Activated naive CD8-positive, alpha-beta T cell treated with anti-CD3 and anti-CD28 coated beads, Interleukin-2, amount 50 U/mL, for 24 hours (primary cell): ENCODE results near the gene XRCC3.

Source experiments
- ATAC-seq: fragments of 150-1000 bp; cut with Tn5 transposase; one replicate; pipeline ENCODE4 v1.10.0; 2021
- DNase-seq: peaks from one replicate; pipeline ENCODE4 v3.0.0; 2021
- H3K27ac Mint-ChIP-seq: one replicate; pipeline ENCODE4 v1.8.0; 2021; ENCODE audit warnings: mild to moderate bottlenecking, mixed read lengths
- H3K27me3 Mint-ChIP-seq: one replicate; pipeline ENCODE4 v1.8.0; 2021; ENCODE audit warnings: mixed read lengths
- H3K36me3 Mint-ChIP-seq: one replicate; pipeline ENCODE4 v1.8.0; 2021; ENCODE audit warnings: low read depth, mixed read lengths
- H3K4me1 Mint-ChIP-seq: one replicate; pipeline ENCODE4 v1.8.0; 2021; ENCODE audit warnings: mixed read lengths
- H3K4me3 Mint-ChIP-seq: one replicate; pipeline ENCODE4 v1.8.0; 2021; ENCODE audit warnings: mild to moderate bottlenecking, moderate library complexity, mixed read lengths
- H3K9me3 Mint-ChIP-seq: one replicate; pipeline ENCODE4 v1.8.0; 2021; ENCODE audit warnings: mixed read lengths

XRCC3 gene

GRCh38 chr14:103650213-103650612 lies 65.0 kb downstream of the XRCC3 start:
- DNase-seq = no peak
- H3K27me3 Mint-ChIP-seq = no peaks in the 10 kb centered on the region
- peaks cover 6% of the 10 kb centered on the region for H3K36me3 Mint-ChIP-seq
- ATAC-seq = no peak
- no peak overlapping the region for H3K27ac Mint-ChIP-seq
- peaks cover 2% of the 10 kb centered on the region for H3K4me1 Mint-ChIP-seq
- H3K9me3 Mint-ChIP-seq = no peaks in the 10 kb centered on the region
- H3K4me3 Mint-ChIP-seq = no peak overlapping the region

- H3K36me3 Mint-ChIP-seq = peaks cover 1% of the 10 kb centered on the region
- H3K27me3 Mint-ChIP-seq = no peaks in the 10 kb centered on the region
- H3K27ac Mint-ChIP-seq = no peak overlapping the region
- no peak for DNase-seq
- no peak for ATAC-seq
- no peaks in the 10 kb centered on the region for H3K9me3 Mint-ChIP-seq
- H3K4me1 Mint-ChIP-seq = peaks cover 4% of the 10 kb centered on the region
- H3K4me3 Mint-ChIP-seq = no peak overlapping the region
Observed at GRCh38 chr14:103649001-103649400, 66.2 kb downstream of the XRCC3 start.
